Glomerular endothelial cell (primary cell): ENCODE measurements around the gene KIF25. TPM values are rescaled to one million over a fixed set of nuclear protein-coding genes. Genes with fewer than 3 reads are reported as not detected.
"Not testable (repeated sequence)": the region's sequence is repeated elsewhere in the genome, so short reads cannot be mapped to it uniquely, and the experiment has no call there.

Experiments
- DNase-seq: peaks from one replicate; pipeline ENCODE4 v3.0.0-alpha.2; 2011; ENCODE audit warnings: low read depth, low spot score; ENCODE audit errors: extremely low read depth
- total RNA-seq: library from RNA; depleted of rRNA; stranded (reverse); fragments of >200 nt; gene quantifications from 2 replicates; pipeline ENCODE4 v1.2.3, GENCODE V29; 2015

The KIF25 gene
- total RNA-seq, 1 donor from 2014 or later = not detected

- DNase-seq = no peak
Observed at GRCh38 chr6:168061269-168062210, 64.1 kb downstream of the KIF25 start.

- no peak for DNase-seq
Observed at GRCh38 chr6:168062346-168063289, 65.1 kb downstream of the KIF25 start.

DNA sequence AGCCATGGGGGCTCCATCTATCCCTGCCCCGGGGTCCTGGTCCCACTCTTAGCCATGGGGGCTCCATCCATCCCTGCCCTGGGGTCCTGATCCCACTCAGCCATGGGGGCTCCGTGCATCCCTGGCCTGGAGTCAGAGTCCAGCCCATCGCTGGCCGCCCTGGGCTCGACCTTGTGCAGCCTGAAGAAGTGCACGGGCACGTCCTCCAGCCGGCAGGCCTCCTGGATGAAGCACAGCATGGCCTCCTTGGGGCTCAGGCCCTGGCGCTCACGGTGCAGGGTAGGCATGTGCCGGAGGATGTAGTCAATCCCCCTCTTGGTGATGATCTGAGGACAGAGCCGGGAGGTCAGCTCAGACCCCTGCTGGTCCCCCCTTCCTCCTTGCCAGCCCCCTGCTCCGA is 66.0 kb downstream of the KIF25 start:
- DNase-seq = no peak

GRCh38 chr6:168064226-168064807 is 66.8 kb downstream of the KIF25 start:
- no peak for DNase-seq

GRCh38 chr6:168067081-168067759 is 69.7 kb downstream of the KIF25 start:
- DNase-seq = no peak

- no peak for DNase-seq
Observed at GRCh38 chr6:168070804-168071203, 73.3 kb downstream of the KIF25 start.

DNA sequence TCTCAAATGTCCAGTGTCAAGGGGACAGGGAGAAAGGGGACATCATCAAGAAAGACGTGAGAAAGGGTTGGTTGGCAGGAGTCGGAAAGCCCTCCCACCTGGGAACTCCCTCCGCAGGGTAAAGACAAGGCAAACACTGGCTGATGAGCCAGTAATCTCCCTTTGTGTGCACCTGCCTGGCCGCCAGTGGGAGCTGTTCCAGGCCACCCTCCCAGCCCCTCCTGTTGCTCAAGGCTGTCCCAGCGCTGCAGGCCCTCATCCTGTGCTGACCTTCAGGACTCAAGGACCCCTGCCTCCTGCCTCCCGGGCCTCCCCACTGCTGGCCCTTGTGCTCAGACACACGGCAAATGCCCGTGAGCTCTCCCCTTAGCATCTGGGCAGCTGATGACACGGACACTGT is 74.1 kb downstream of the KIF25 start:
- no peak for DNase-seq

GRCh38 chr6:168072261-168072660 is 74.8 kb downstream of the KIF25 start:
- no peak for DNase-seq

DNA sequence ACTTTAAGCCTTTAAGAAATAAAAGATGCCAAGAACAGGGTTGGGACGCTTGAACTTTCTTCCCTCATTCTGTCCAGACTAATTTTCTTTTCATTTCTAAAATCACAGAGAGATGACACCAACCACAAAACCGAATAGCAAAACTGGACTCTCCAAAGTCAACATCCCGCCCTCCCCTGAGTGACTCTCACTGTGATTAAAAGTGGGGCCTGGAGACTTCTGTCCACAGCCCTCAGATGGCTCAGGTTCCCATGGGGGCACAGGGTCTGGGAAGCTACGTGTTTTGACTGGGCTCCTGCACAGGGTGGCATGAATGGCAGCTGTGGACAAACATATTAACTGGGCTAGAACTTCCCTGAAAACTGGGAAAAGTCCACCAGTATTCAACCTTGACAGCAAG is 75.3 kb downstream of the KIF25 start:
- DNase-seq = no peak

DNA sequence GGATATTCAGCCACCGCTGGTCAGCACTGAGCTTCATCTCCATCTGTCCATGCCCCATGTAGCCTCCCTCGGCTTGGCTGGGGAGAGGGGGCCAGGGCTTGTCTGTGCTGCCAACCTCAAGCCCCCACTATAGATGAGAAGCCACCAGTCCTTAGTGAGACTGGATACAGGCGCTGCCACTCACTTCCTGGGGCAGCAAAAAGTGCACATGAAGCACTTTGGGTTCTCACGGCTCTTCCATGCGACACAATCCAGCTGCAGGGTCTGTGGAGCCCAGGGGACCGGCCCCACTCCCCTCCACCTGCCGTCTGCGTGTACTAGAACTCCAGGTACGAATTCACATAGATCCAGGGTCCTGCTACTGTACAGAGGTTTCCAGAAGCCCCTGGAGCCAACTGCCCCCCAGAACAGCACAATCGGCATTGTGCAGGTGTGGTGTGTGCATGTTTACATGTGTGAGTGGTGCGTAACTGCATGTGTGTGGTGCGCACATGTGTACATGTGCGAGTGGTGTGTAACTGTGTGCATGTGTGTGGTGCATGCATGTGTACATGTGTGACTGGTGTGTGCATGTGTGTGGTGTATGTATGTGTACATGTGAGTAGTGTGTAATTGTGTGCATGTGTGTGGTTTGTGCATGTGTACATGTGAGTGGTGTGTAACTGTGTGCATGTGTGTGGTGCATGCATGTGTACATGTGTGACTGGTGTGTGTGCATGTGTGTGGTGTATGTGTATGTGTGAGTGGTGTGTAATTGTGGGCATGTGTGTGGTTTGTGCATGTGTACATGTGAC is 76.7 kb downstream of the KIF25 start:
- no peak for DNase-seq

DNA sequence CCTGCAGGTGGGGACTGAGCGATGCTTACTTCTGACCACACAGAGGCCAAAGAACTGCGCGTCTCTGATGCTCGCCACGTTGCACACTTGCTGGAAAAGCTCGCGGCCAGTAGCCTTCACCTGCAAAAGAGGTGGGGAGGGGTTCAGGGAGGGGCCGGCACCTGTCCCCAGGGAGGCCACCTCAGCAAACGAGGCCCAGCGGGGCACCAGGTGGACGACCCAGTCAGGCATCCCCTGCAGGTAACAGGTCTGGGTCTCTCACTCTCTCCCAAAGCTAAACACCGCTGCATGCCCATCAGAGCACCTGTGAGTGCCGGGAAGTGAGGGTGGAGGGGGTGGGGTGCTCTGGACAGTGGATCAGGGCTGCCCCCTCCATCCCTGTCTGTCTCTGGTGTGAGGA is 77.7 kb downstream of the KIF25 start:
- DNase-seq = no peak

DNA sequence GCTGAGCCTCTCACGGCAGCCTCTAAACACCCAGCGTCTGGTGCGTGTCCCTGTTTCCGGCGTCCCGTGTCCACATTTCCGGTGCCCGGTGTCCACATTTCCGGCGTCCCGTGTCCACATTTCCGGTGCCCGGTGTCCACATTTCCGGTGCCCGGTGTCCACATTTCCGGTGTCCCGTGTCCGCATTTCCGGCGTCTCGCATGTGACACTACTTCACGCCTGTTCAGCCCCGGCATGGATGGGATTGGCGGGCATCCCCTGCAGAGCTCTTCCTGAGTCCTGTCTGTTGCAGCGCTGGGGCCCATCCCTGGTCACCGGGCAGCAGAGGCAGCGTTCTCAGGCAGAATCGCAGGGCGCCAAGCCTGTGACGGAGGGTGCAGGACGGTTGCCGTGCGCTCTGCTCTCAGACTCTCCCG is 78.3 kb downstream of the KIF25 start:
- no peak for DNase-seq

DNA sequence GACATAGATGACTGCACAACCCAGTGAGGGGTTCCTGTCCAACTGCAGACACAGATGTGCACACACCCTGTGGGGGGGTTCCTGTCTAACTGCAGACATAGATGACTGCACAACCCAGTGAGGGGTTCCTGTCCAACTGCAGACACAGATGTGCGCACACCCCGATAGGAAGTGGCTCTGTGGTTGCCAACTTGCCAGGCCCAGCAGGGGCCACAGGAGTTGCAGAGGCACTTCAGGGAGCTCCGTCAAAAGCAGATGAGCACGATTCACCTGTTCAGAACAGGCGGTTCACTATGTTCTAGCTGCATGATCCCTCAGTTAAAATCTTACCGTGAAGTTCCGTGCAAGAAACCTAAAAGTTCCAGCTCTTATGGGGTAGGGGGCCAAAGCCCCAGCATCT is 79.9 kb downstream of the KIF25 start:
- not testable (repeated sequence) for DNase-seq

- DNase-seq = no peak
Observed at GRCh38 chr6:168078175-168078942, 80.9 kb downstream of the KIF25 start.

- DNase-seq = no peak
Observed at GRCh38 chr6:168078943-168079405, 81.5 kb downstream of the KIF25 start, which contains the start of gene FRMD1. TSS of gene FRMD1 (minus strand) at chr6:168079212. CDS start at chr6:168079094, 118 bp downstream.

- no peak for DNase-seq
Observed at GRCh38 chr6:168080393-168081077, 83.1 kb downstream of the KIF25 start.

- no peak for DNase-seq
Observed at GRCh38 chr6:168081858-168082546, 84.5 kb downstream of the KIF25 start.
